ENCODE results near the gene TNNT1. TPM values are rescaled to one million over a fixed set of nuclear protein-coding genes. Genes with fewer than 3 reads are reported as not detected.
A peak's percentile ranks its signal among the peaks of the same experiment; 100 is the strongest.

Gene TNNT1
- total RNA-seq, 1 experiment from 2014 or later = 116 TPM

GRCh38 chr19:55166530-55167268, 17.7 kb upstream of the TNNT1 start, which contains the start of gene DNAAF3:
Gene DNAAF3 (minus strand): TSS chr19:55166613. CDS start chr19:55166413, 200 bp downstream.
- H3K27ac ChIP-seq (ENCODE audit: low read length) = peak within 1 kb of the TSS; percentile 87
- peak within 1 kb of the TSS; percentile 61 to 82 for H3K4me3 ChIP-seq (ENCODE audit: low read depth in 2 of 2, low read length in 2 of 2)
- in situ Hi-C loops (cut with HindIII; ENCODE audit: low pct_unique_long_range_greater_than_20kb, low sequenced_read_pairs) (no loop called here), intact Hi-C loops (cut with micrococcal nuclease; ENCODE audit: unreplicated experiment) (no loop called here)
- no peaks in the 10 kb centered on the region for H3K9me3 ChIP-seq (ENCODE audit: control insufficient read depth, insufficient read depth, low read depth, low read length)
- ATAC-seq (peak; percentile 99), DNase-seq (ENCODE audit: low read depth, low spot score) (peak; percentile 89)
- no peaks in the 10 kb centered on the region for H3K27me3 ChIP-seq (ENCODE audit: control insufficient read depth, insufficient read depth, low read length)
- H3K4me1 ChIP-seq (ENCODE audit: control insufficient read depth, insufficient read depth, low read length) = peaks cover 3% of the 10 kb centered on the region; the same call in 1 of the 2 replicates
- TF ChIP-seq POLR2AphosphoS5 (IDR thresholded peaks at IDR 0.05; ENCODE audit: low read depth, low read length) = peak; percentile 54; the same call in 1 of the 2 replicates
- no peak for TF ChIP-seq REST (IDR thresholded peaks at IDR 0.05; ENCODE audit: insufficient read depth in 1 of 2, low read depth in 2 of 2, low read length in 1 of 2)
- TF ChIP-seq TCF7L2 (IDR thresholded peaks at IDR 0.05; ENCODE audit: low read depth, low read length) = peak; percentile 45; the same call in 1 of the 2 replicates
- POLR2A ChIA-PET = interaction anchor here (0.5 to 1.2 kb wide), 3 partner anchors 104 to 406 kb away, joined by 3 to 4 read pairs (median 3); partner anchors contain the start of gene RDH13
- CTCF ChIA-PET = interaction anchor here (0.6 to 1.0 kb wide), 6 partner anchors 9 to 49 kb away, joined by 3 to 5 read pairs (median 3); no protein-coding TSS in a partner anchor
- BruUV-seq (replicated peaks) = no TSS peak
- H3K36me3 ChIP-seq (ENCODE audit: control insufficient read depth, insufficient read depth, low read length) = no peaks in the 10 kb centered on the region

- peak overlapping the region; percentile 61 to 82 for H3K4me3 ChIP-seq (ENCODE audit: low read depth in 2 of 2, low read length in 2 of 2)
- CTCF ChIA-PET = interaction anchor here (0.7 to 1.0 kb wide), 3 partner anchors 10 to 38 kb away, joined by 3 to 4 read pairs (median 3); no protein-coding TSS in a partner anchor
- BruUV-seq (replicated peaks) = no TSS peak
- no peaks in the 10 kb centered on the region for H3K36me3 ChIP-seq (ENCODE audit: control insufficient read depth, insufficient read depth, low read length)
- TF ChIP-seq POLR2AphosphoS5 (IDR thresholded peaks at IDR 0.05; ENCODE audit: low read depth, low read length) = no peak
- TF ChIP-seq SIN3A (IDR thresholded peaks at IDR 0.05; ENCODE audit: borderline replicate concordance, insufficient read depth, low read depth, low read length) = peak; percentile 87
- peak; percentile 99 for TF ChIP-seq CTCF (IDR thresholded peaks at IDR 0.05)
- 0 out of 2 replicates have a peak, but pooled peaks have one; percentile 16 for TF ChIP-seq TCF7L2 (IDR thresholded peaks at IDR 0.05; ENCODE audit: low read depth, low read length)
- intact Hi-C loops (cut with micrococcal nuclease; ENCODE audit: unreplicated experiment) = no loop called here
- DNase-seq (ENCODE audit: low read depth, low spot score) (peak; percentile 61), ATAC-seq (peak; percentile 87)
- H3K27me3 ChIP-seq (ENCODE audit: control insufficient read depth, insufficient read depth, low read length) = no peaks in the 10 kb centered on the region
- H3K27ac ChIP-seq (ENCODE audit: low read length) = no peak overlapping the region
- POLR2A ChIA-PET = interaction anchor here (0.5 to 1.2 kb wide), 2 partner anchors 224 to 407 kb away, joined by 3 to 4 read pairs; no protein-coding TSS in a partner anchor
- H3K9me3 ChIP-seq (ENCODE audit: control insufficient read depth, insufficient read depth, low read depth, low read length) = no peaks in the 10 kb centered on the region
- H3K4me1 ChIP-seq (ENCODE audit: control insufficient read depth, insufficient read depth, low read length) = peaks cover 3% of the 10 kb centered on the region; the same call in 1 of the 2 replicates
- in situ Hi-C loops (cut with HindIII; ENCODE audit: low pct_unique_long_range_greater_than_20kb, low sequenced_read_pairs) = no loop called here
Observed at GRCh38 chr19:55165952-55166529, 17.0 kb upstream of the TNNT1 start.
